CD4-positive, alpha-beta T cell treated with Interleukin-6 for 4 hours (primary cell): ENCODE results near the gene PNMT.

Experiments used
- DNase-seq: peaks from one replicate; pipeline ENCODE4 v3.0.0-alpha.2; 2020; ENCODE audit warnings: mixed read lengths

PNMT gene

GRCh38 chr17:39711851-39712250 lies 43.6 kb downstream of the PNMT start:
- no peak for DNase-seq

GRCh38 chr17:39714234-39714633 lies 46.0 kb downstream of the PNMT start:
- DNase-seq = no peak

- no peak for DNase-seq
Observed at GRCh38 chr17:39715375-39716072, 47.3 kb downstream of the PNMT start.

- no peak for DNase-seq
Observed at GRCh38 chr17:39716073-39716818, 48.0 kb downstream of the PNMT start.

GRCh38 chr17:39716879-39717536 lies 48.8 kb downstream of the PNMT start:
- no peak for DNase-seq

GRCh38 chr17:39717660-39718059 lies 49.4 kb downstream of the PNMT start:
- no peak for DNase-seq

GRCh38 chr17:39719563-39720355 lies 51.5 kb downstream of the PNMT start:
- no peak for DNase-seq
